HEK293 (cell line): Measurements from ENCODE around the gene ACP1.

ENCODE experiments used
- CTCF ChIA-PET: fragments of 350-600 bp; formaldehyde crosslinking; extraction: SDS; loops from one replicate; lab custom pipeline; 2021; ENCODE audit warnings: antibody characterized with exemption; lab: Yijun Ruan, JAX
- POLR2A ChIA-PET: fragments of 300-600 bp; formaldehyde crosslinking; extraction: SDS; loops from one replicate; lab custom pipeline; 2020; ENCODE audit warnings: antibody characterized with exemption, inconsistent platforms; lab: Yijun Ruan, JAX
- H3K27ac ChIP-seq: fragments of 200-500 bp; sonication (Bioruptor generic); 2 replicates; pipeline ENCODE4 v1.5.1; 2014; ENCODE audit warnings: low read depth, low read length, control low read depth, inconsistent platforms; ENCODE audit errors: extremely low read depth
- H3K36me3 ChIP-seq, 2 experiments: fragments of 200-500 bp in 1 of 2; sonication (Bioruptor generic) in 1 of 2; 1 replicate in 1 of 2; 2 replicates in 1 of 2; pipeline ENCODE4 v1.5.1; 2014 to 2017; ENCODE audit warnings: inconsistent platforms in 2 of 2, low read length in 2 of 2; ENCODE audit not compliant: control insufficient read depth in 2 of 2, insufficient read depth in 1 of 2
- H3K4me1 ChIP-seq: fragments of 200-500 bp; sonication (Bioruptor generic); 2 replicates; pipeline ENCODE4 v1.5.1; 2014; ENCODE audit warnings: mild to moderate bottlenecking, low read length, inconsistent platforms; ENCODE audit not compliant: control insufficient read depth, insufficient read depth
- H3K4me3 ChIP-seq: 2 replicates; pipeline ENCODE4 v1.5.1; 2011; ENCODE audit warnings: low read depth, mild to moderate bottlenecking, control low read depth, low read length, moderate library complexity
- H3K9me3 ChIP-seq: fragments of 200-500 bp; sonication (Bioruptor generic); 2 replicates; pipeline ENCODE4 v1.5.1; 2014; ENCODE audit warnings: low read depth, low read length, inconsistent platforms; ENCODE audit not compliant: control insufficient read depth, insufficient read depth
- IKZF3 ChIP-seq: fragments of 450-650 bp; IDR thresholded peaks from 2 replicates; pipeline ENCODE4 v1.5.0; 2018; ENCODE audit warnings: missing biosample characterization, mild to moderate bottlenecking, missing genetic modification characterization, moderate library complexity
- KLF9 ChIP-seq: fragments of 450-650 bp; formaldehyde crosslinking; IDR thresholded peaks from 2 replicates; pipeline ENCODE4 v1.5.1; 2016; ENCODE audit warnings: missing biosample characterization, missing genetic modification characterization, low read depth
- SALL2 ChIP-seq: fragments of 450-650 bp; formaldehyde crosslinking; IDR thresholded peaks from 2 replicates; pipeline ENCODE4 v1.5.0; 2017; ENCODE audit warnings: missing biosample characterization, mild to moderate bottlenecking, missing genetic modification characterization, borderline replicate concordance
- ZBTB17 ChIP-seq: fragments of 450-650 bp; formaldehyde crosslinking; IDR thresholded peaks from 2 replicates; pipeline ENCODE4 v1.5.1; 2016; ENCODE audit warnings: missing biosample characterization, missing genetic modification characterization
- ZFHX2 ChIP-seq: fragments of 450-650 bp; formaldehyde crosslinking; conservative IDR thresholded peaks from 2 replicates; pipeline ENCODE4 v1.5.1; 2016; ENCODE audit warnings: missing biosample characterization, missing genetic modification characterization
- ZNF114 ChIP-seq: fragments of 450-650 bp; formaldehyde crosslinking; IDR thresholded peaks from 2 replicates; pipeline ENCODE4 v1.5.0; 2017; ENCODE audit warnings: missing biosample characterization, missing genetic modification characterization
- ZNF138 ChIP-seq: fragments of 450-650 bp; formaldehyde crosslinking; IDR thresholded peaks from 2 replicates; pipeline ENCODE4 v1.5.1; 2016; ENCODE audit warnings: missing biosample characterization, missing genetic modification characterization, borderline replicate concordance
- ZNF24 ChIP-seq: fragments of 450-650 bp; formaldehyde crosslinking; IDR thresholded peaks from 2 replicates; pipeline ENCODE4 v1.5.1; 2016; ENCODE audit warnings: missing biosample characterization, missing genetic modification characterization
- ZNF248 ChIP-seq: fragments of 450-650 bp; formaldehyde crosslinking; IDR thresholded peaks from 2 replicates; pipeline ENCODE4 v1.5.1; 2017; ENCODE audit warnings: missing biosample characterization, missing genetic modification characterization
- ZNF433 ChIP-seq: fragments of 450-650 bp; formaldehyde crosslinking; IDR thresholded peaks from 2 replicates; pipeline ENCODE4 v1.5.1; 2016; ENCODE audit warnings: missing biosample characterization, missing genetic modification characterization, low read depth
- ZNF521 ChIP-seq: fragments of 450-650 bp; formaldehyde crosslinking; IDR thresholded peaks from 2 replicates; pipeline ENCODE4 v1.5.1; 2017; ENCODE audit warnings: missing biosample characterization, mild to moderate bottlenecking, missing genetic modification characterization
- ZNF654 ChIP-seq: fragments of 450-650 bp; formaldehyde crosslinking; IDR thresholded peaks from 2 replicates; pipeline ENCODE4 v1.5.1; 2016; ENCODE audit warnings: low read depth, missing biosample characterization, missing genetic modification characterization
- ZNF768 ChIP-seq: fragments of 450-650 bp; formaldehyde crosslinking; IDR thresholded peaks from 2 replicates; pipeline ENCODE4 v1.5.1; 2018; ENCODE audit warnings: missing biosample characterization, mild to moderate bottlenecking, missing genetic modification characterization
- TF ChIP-seq, protein P1 (sequence below): fragments of 450-650 bp; formaldehyde crosslinking; IDR thresholded peaks from 2 replicates; pipeline ENCODE4 v1.5.1; 2016; ENCODE audit warnings: missing biosample characterization, missing genetic modification characterization
- TF ChIP-seq, protein P2 (sequence below): fragments of 450-650 bp; formaldehyde crosslinking; IDR thresholded peaks from 2 replicates; pipeline ENCODE4 v1.5.1; 2017; ENCODE audit warnings: missing biosample characterization, missing genetic modification characterization
- TF ChIP-seq, protein P3 (sequence below): fragments of 450-650 bp; formaldehyde crosslinking; IDR thresholded peaks from 2 replicates; pipeline ENCODE4 v1.5.1; 2016; ENCODE audit warnings: missing biosample characterization, missing genetic modification characterization, borderline replicate concordance
- TF ChIP-seq, protein P4 (sequence below): fragments of 450-650 bp; formaldehyde crosslinking; IDR thresholded peaks from 2 replicates; pipeline ENCODE4 v1.5.1; 2016; ENCODE audit warnings: missing biosample characterization, missing genetic modification characterization, borderline replicate concordance

ACP1 gene

DNA sequence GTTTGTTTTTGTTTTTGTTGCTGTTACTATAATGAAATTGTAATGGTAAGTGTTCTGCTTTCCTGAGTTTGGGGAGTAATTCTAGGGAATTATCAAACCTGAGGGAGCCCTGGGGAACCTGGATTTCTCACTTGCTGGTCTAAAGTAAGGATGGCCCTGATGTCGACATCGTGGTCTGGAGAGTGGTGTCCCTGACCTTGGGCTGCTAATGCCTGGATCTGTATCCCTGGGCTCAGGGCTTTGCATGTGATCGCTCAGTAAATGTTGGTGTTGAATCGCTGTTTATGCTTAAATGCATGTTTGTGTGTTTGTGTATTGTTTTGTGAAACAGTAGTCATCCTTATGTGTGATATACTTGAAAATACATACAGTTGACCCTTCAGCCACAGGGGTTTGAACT, 6.1 kb downstream of the ACP1 start:
- POLR2A ChIA-PET = no interaction called here
- H3K9me3 ChIP-seq = no peaks in the 10 kb centered on the region
- CTCF ChIA-PET = interaction anchor here (0.6 kb wide), 1 partner anchor 21 kb away, joined by 3 read pairs; no protein-coding TSS in a partner anchor
- TF ChIP-seq ZNF654 (tag by site-specific recombination) (no peak), ZNF433 (no peak), KLF9 (no peak)
- TF ChIP-seq, protein P1, sequence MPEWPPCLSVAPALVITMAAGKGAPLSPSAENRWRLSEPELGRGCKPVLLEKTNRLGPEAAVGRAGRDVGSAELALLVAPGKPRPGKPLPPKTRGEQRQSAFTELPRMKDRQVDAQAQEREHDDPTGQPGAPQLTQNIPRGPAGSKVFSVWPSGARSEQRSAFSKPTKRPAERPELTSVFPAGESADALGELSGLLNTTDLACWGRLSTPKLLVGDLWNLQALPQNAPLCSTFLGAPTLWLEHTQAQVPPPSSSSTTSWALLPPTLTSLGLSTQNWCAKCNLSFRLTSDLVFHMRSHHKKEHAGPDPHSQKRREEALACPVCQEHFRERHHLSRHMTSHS = no peak
- TF ChIP-seq, protein P2, sequence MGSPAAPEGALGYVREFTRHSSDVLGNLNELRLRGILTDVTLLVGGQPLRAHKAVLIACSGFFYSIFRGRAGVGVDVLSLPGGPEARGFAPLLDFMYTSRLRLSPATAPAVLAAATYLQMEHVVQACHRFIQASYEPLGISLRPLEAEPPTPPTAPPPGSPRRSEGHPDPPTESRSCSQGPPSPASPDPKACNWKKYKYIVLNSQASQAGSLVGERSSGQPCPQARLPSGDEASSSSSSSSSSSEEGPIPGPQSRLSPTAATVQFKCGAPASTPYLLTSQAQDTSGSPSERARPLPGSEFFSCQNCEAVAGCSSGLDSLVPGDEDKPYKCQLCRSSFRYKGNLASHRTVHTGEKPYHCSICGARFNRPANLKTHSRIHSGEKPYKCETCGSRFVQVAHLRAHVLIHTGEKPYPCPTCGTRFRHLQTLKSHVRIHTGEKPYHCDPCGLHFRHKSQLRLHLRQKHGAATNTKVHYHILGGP = no peak
- TF ChIP-seq, all 188 proteins: peak for 0
- Histone ChIP-seq H3K4me1 (peaks cover 4% of the 10 kb centered on the region; the same call in 1 of the 2 replicates), H3K36me3 (peaks cover 4 to 60% of the 10 kb centered on the region in 2 experiments; a peak in 2 of 3 replicates), H3K27ac (no peak overlapping the region), H3K4me3 (no peak overlapping the region)

DNA sequence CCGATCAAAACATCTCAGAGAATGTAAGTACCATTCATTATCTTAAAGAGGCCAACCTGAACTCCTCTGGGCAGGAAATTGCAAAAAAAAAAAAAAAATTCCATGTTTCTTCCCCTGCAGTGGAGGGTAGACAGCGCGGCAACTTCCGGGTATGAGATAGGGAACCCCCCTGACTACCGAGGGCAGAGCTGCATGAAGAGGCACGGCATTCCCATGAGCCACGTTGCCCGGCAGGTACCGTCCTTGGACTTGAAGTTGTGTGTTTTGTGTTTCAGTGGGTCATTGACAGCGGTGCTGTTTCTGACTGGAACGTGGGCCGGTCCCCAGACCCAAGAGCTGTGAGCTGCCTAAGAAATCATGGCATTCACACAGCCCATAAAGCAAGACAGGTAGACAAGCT, 7.2 kb downstream of the ACP1 start:
- TF ChIP-seq ZNF521 (tag by site-specific recombination) (no peak), ZFHX2 (no peak)
- POLR2A ChIA-PET = no interaction called here
- H3K36me3 ChIP-seq = peaks cover 4 to 67% of the 10 kb centered on the region in 2 experiments; a peak in 2 of 3 replicates
- H3K4me3 ChIP-seq = no peak overlapping the region
- no peak overlapping the region for H3K27ac ChIP-seq
- CTCF ChIA-PET = no interaction called here
- no peaks in the 10 kb centered on the region for H3K9me3 ChIP-seq
- peaks cover under 1% of the 10 kb centered on the region; the same call in 1 of the 2 replicates for H3K4me1 ChIP-seq

DNA sequence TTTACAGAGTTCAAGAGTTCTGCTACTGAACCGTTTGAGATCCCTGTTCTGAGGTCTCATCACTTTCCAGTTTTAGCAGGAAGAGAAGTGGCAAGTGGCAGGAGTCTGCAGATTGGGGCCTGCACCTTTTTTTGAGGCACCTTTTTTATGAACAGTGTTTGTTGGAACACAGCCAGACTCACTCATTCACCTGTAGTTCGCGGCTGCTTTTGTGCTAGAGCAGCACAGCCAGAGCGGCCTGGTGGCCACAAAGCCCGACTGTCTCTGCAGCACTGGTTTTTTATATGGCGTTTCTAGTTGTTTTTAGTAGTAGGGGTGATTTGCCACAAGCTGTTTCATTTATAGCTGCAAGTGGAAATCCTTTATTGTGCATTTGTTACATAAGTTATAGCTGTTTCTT, 8.6 kb downstream of the ACP1 start:
- TF ChIP-seq ZNF248 (no peak), ZNF24 (tag by site-specific recombination) (no peak), SALL2 (tag by site-specific recombination) (no peak), ZNF138 (tag by site-specific recombination) (no peak), ZNF768 (tag by site-specific recombination) (no peak), ZBTB17 (no peak), IKZF3 (no peak), ZNF114 (no peak)
- TF ChIP-seq, protein P3, sequence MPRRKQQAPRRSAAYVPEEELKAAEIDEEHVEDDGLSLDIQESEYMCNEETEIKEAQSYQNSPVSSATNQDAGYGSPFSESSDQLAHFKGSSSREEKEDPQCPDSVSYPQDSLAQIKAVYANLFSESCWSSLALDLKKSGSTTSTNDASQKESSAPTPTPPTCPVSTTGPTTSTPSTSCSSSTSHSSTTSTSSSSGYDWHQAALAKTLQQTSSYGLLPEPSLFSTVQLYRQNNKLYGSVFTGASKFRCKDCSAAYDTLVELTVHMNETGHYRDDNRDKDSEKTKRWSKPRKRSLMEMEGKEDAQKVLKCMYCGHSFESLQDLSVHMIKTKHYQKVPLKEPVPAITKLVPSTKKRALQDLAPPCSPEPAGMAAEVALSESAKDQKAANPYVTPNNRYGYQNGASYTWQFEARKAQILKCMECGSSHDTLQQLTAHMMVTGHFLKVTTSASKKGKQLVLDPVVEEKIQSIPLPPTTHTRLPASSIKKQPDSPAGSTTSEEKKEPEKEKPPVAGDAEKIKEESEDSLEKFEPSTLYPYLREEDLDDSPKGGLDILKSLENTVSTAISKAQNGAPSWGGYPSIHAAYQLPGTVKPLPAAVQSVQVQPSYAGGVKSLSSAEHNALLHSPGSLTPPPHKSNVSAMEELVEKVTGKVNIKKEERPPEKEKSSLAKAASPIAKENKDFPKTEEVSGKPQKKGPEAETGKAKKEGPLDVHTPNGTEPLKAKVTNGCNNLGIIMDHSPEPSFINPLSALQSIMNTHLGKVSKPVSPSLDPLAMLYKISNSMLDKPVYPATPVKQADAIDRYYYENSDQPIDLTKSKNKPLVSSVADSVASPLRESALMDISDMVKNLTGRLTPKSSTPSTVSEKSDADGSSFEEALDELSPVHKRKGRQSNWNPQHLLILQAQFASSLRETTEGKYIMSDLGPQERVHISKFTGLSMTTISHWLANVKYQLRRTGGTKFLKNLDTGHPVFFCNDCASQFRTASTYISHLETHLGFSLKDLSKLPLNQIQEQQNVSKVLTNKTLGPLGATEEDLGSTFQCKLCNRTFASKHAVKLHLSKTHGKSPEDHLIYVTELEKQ (tag by site-specific recombination) = no peak
- TF ChIP-seq, protein P4, sequence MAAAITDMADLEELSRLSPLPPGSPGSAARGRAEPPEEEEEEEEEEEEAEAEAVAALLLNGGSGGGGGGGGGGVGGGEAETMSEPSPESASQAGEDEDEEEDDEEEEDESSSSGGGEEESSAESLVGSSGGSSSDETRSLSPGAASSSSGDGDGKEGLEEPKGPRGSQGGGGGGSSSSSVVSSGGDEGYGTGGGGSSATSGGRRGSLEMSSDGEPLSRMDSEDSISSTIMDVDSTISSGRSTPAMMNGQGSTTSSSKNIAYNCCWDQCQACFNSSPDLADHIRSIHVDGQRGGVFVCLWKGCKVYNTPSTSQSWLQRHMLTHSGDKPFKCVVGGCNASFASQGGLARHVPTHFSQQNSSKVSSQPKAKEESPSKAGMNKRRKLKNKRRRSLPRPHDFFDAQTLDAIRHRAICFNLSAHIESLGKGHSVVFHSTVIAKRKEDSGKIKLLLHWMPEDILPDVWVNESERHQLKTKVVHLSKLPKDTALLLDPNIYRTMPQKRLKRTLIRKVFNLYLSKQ (tag by site-specific recombination) = no peak
- TF ChIP-seq, all 188 proteins: peak for 0
- H3K4me3 ChIP-seq = no peak overlapping the region
- ChIA-PET CTCF (interaction anchor here (0.6 to 1.0 kb wide), 2 partner anchors 12 to 136 kb away, joined by 3 read pairs; no protein-coding TSS in a partner anchor), POLR2A (no interaction called here)
- no peak overlapping the region for H3K27ac ChIP-seq
- no peaks in the 10 kb centered on the region for H3K4me1 ChIP-seq
- H3K9me3 ChIP-seq = no peaks in the 10 kb centered on the region
- H3K36me3 ChIP-seq = peaks cover 11 to 81% of the 10 kb centered on the region in 2 experiments
